Parathyroid adenoma (tissue), 2 donors: Measurements from ENCODE around the gene OGDH.

Experiments used
- H2AFZ ChIP-seq: fragments of 300-600 bp; sonication (generic); one replicate; pipeline ENCODE4 v1.7.0; 2017; ENCODE audit warnings: antibody characterized with exemption, mild to moderate bottlenecking
- H3K27ac ChIP-seq: fragments of 300-600 bp; sonication (generic); one replicate; pipeline ENCODE4 v1.7.0; 2017
- H3K27me3 ChIP-seq: fragments of 300-600 bp; sonication (generic); one replicate; pipeline ENCODE4 v1.7.0; 2017; ENCODE audit warnings: low read length; ENCODE audit not compliant: control insufficient read depth, insufficient read depth
- H3K36me3 ChIP-seq: fragments of 300-600 bp; sonication (generic); one replicate; pipeline ENCODE4 v1.7.0; 2017; ENCODE audit warnings: low read length; ENCODE audit not compliant: control insufficient read depth, insufficient read depth
- H3K4me1 ChIP-seq: fragments of 300-600 bp; sonication (generic); one replicate; pipeline ENCODE4 v1.7.0; 2017; ENCODE audit warnings: control low read depth
- H3K4me2 ChIP-seq: fragments of 300-600 bp; sonication (generic); one replicate; pipeline ENCODE4 v1.7.0; 2017; ENCODE audit warnings: low read length
- H3K4me3 ChIP-seq: fragments of 300-600 bp; sonication (generic); one replicate; pipeline ENCODE4 v1.7.0; 2017; ENCODE audit warnings: low read depth, low read length
- H3K79me2 ChIP-seq: fragments of 300-600 bp; sonication (generic); one replicate; pipeline ENCODE4 v1.7.0; 2017; ENCODE audit warnings: control low read depth
- H3K9ac ChIP-seq: fragments of 300-600 bp; sonication (generic); one replicate; pipeline ENCODE4 v1.7.0; 2017; ENCODE audit warnings: mild to moderate bottlenecking
- H3K9me3 ChIP-seq: fragments of 300-600 bp; sonication (generic); one replicate; pipeline ENCODE4 v1.7.0; 2017; ENCODE audit warnings: low read length; ENCODE audit not compliant: control insufficient read depth
- CTCF ChIP-seq: fragments of 300-600 bp; sonication (generic); IDR thresholded peaks from one replicate; pipeline ENCODE4 v1.7.0; 2017; ENCODE audit warnings: antibody characterized with exemption, mild to moderate bottlenecking
- donor health status: primary hyperparathyroidism.

Gene OGDH

DNA sequence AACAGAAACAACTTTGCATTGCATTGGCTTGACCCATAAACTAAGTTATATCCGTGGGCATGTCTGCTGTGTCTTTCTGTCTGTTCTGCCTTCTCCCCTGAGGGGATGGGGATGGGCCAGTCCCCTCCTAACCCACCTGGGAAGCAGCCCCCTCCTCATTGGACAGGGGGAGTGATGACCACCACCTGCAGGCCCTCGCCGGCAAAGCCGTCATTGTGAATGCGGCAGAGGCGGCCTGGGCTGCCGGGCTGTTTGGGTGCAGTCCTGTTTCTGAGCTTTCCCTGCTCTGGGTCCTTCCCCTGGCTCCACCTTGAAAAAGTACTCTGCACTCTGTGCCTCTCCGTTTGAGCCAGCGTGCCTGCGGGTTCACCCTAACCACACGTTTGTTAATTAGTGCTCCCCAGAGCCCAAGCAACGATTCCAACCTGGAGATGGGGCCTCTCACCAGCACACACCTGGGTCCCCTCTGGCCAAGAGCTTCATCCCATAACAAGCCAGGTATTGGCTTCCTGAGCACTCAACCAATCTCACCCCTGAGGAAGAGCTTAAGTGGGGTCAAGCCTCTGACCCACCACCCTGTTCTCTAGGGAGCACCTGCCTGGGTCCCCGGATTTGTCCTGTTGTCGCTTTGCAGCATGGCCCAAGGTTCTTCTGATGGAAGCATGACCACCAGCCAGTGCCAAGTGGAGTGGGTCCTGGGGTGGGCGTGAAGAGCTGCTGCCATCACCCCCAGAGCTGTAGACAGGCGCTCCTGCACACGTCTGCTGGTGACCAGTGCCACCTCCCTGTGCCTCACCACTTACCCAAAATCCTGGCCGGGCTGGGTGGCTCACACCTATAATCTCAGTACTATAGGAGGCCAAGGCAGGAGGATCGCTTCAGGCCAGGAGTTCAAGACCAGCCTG, 102.8 kb downstream of the OGDH start:
- Histone ChIP-seq H3K4me2 (no peak overlapping the region), H3K9me3 (no peaks in the 10 kb centered on the region), H3K27ac (no peak overlapping the region), H3K27me3 (no peaks in the 10 kb centered on the region), H3K9ac (no peak overlapping the region), H2AFZ (no peak overlapping the region), H3K4me3 (no peak overlapping the region), H3K36me3 (no peaks in the 10 kb centered on the region), H3K79me2 (no peaks in the 10 kb centered on the region), H3K4me1 (peaks cover 8% of the 10 kb centered on the region)
- TF ChIP-seq CTCF = no peak

GRCh38 chr7:44709945-44710596, 103.6 kb downstream of the OGDH start:
- no peak overlapping the region for H3K4me2 ChIP-seq
- H3K9me3 ChIP-seq = no peaks in the 10 kb centered on the region
- TF ChIP-seq CTCF = no peak
- H3K4me1 ChIP-seq = peaks cover 8% of the 10 kb centered on the region
- no peak overlapping the region for H2AFZ ChIP-seq
- H3K27ac ChIP-seq = no peak overlapping the region
- no peak overlapping the region for H3K4me3 ChIP-seq
- H3K9ac ChIP-seq = no peak overlapping the region
- H3K27me3 ChIP-seq = no peaks in the 10 kb centered on the region
- H3K79me2 ChIP-seq = no peaks in the 10 kb centered on the region
- no peaks in the 10 kb centered on the region for H3K36me3 ChIP-seq

DNA sequence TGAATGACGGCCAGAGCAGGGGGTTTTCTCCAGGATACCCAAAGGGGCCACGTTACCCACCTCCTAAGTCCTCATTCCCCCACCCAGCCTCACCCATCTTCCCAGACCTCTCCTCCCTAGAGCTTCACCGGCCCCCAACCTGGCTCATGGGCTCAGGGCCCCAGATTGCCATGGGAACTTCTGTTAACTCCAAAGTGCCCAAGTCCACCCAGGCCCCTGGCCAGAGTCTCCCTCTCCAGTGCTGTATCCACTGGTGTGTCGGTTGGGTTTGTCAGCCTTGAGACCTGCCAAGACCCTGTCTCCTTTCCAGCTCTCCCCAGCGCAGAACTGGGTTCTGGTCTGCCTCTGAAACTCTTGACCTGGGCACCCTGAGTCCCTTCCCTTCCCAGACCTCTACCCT, 105.1 kb downstream of the OGDH start:
- Histone ChIP-seq H3K9ac (no peak overlapping the region), H3K27me3 (no peaks in the 10 kb centered on the region), H3K9me3 (no peaks in the 10 kb centered on the region), H3K36me3 (no peaks in the 10 kb centered on the region), H3K4me3 (no peak overlapping the region), H3K79me2 (no peaks in the 10 kb centered on the region), H2AFZ (no peak overlapping the region), H3K4me1 (peaks cover 8% of the 10 kb centered on the region), H3K4me2 (no peak overlapping the region), H3K27ac (peak overlapping the region; percentile 39)
- no peak for TF ChIP-seq CTCF

DNA sequence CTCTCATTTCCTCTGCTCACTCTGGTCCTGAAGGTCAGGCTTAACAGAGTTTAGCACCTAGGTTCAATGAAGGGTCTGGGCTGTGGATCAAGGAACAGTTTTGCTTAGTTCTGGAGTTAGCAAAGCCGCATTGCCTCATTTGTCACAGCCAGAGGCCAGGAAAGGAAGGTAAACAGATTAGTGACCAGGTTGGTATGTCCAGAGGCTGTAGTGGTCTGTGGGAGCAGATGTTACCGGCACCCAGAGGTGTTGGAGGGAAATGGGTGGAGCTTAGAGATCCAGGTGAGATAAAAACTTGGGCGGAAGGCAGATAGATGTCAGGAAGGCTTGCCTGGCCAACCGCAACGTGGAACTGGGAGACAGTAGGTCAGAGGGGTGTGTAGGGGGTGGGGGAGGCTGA, 105.6 kb downstream of the OGDH start:
- Histone ChIP-seq H3K9me3 (no peaks in the 10 kb centered on the region), H3K4me1 (peaks cover 8% of the 10 kb centered on the region), H3K4me3 (no peak overlapping the region), H3K4me2 (no peak overlapping the region), H2AFZ (peak overlapping the region; percentile 60), H3K27me3 (no peaks in the 10 kb centered on the region), H3K36me3 (no peaks in the 10 kb centered on the region), H3K9ac (no peak overlapping the region), H3K79me2 (no peaks in the 10 kb centered on the region), H3K27ac (peak overlapping the region; percentile 39)
- no peak for TF ChIP-seq CTCF
